Liver (tissue), 9 donors: ENCODE results near the gene ABCA6. TPM values are rescaled to one million over a fixed set of nuclear protein-coding genes. Genes with fewer than 3 reads are reported as not detected.

Experiments
- DNase-seq: peaks from one replicate; pipeline ENCODE4 v3.0.0-alpha.2; 2017; ENCODE audit warnings: low spot score
- H3K27ac ChIP-seq, 2 donors: one replicate each; pipeline ENCODE4 v1.7.0; 2013; ENCODE audit warnings: inconsistent platforms in 2 of 2, low read length in 2 of 2, control low read depth in 1 of 2, low read depth in 1 of 2, mild to moderate bottlenecking in 1 of 2
- H3K27me3 ChIP-seq, 4 donors: one replicate each; pipeline versions ENCODE4 v1.6.1 to v1.7.0; 2013; ENCODE audit warnings: low read length in 3 of 4, inconsistent platforms in 1 of 4, mild to moderate bottlenecking in 1 of 4, moderate library complexity in 1 of 4; ENCODE audit not compliant: control insufficient read depth in 4 of 4, insufficient read depth in 4 of 4
- H3K36me3 ChIP-seq, 4 donors: one replicate each; pipeline versions ENCODE4 v1.6.1 to v1.7.0; 2013; ENCODE audit warnings: low read length in 3 of 4, mild to moderate bottlenecking in 3 of 4, low read depth in 1 of 4, moderate library complexity in 1 of 4; ENCODE audit not compliant: control insufficient read depth in 4 of 4, insufficient read depth in 3 of 4
- H3K4me1 ChIP-seq, 4 donors: one replicate each; pipeline versions ENCODE4 v1.6.1 to v1.7.0; 2013; ENCODE audit warnings: low read length in 3 of 4, mild to moderate bottlenecking in 3 of 4, moderate library complexity in 1 of 4; ENCODE audit not compliant: control insufficient read depth in 4 of 4, insufficient read depth in 4 of 4
- H3K4me3 ChIP-seq, 3 donors: one replicate each; pipeline versions ENCODE4 v1.6.1 to v1.7.0; 2013; ENCODE audit warnings: low read length in 3 of 3, control low read depth in 1 of 3, low read depth in 1 of 3, mild to moderate bottlenecking in 1 of 3
- H3K9ac ChIP-seq, 2 donors: one replicate each; pipeline ENCODE4 v1.7.0; 2013; ENCODE audit warnings: low read length in 2 of 2, mild to moderate bottlenecking in 2 of 2, moderate library complexity in 2 of 2, control low read depth in 1 of 2, low read depth in 1 of 2
- H3K9me3 ChIP-seq, 4 donors: one replicate each; pipeline versions ENCODE4 v1.6.1 to v1.7.0; 2013; ENCODE audit warnings: low read length in 3 of 4; ENCODE audit not compliant: control insufficient read depth in 4 of 4
- ATF3 ChIP-seq: IDR thresholded peaks from 2 replicates; pipeline ENCODE4 v1.6.1; 2016; ENCODE audit warnings: antibody characterized with exemption
- CTCF ChIP-seq: fragments of 150-350 bp; IDR thresholded peaks from 2 replicates; pipeline ENCODE4 v1.5.1; 2017; ENCODE audit warnings: improper control_type of control experiment, low read depth, low read length; ENCODE audit not compliant: missing input control
- EGR1 ChIP-seq, 2 donors: IDR thresholded peaks; 2 replicates each; pipeline ENCODE4 v1.6.1; 2016 to 2018; ENCODE audit warnings: antibody characterized with exemption in 2 of 2, low read depth in 2 of 2
- FOXA2 ChIP-seq: IDR thresholded peaks from 2 replicates; pipeline ENCODE4 v1.6.1; 2016; ENCODE audit warnings: antibody characterized with exemption
- GABPA ChIP-seq, 2 donors: IDR thresholded peaks in 1 of 2; conservative IDR thresholded peaks in 1 of 2; 2 replicates each; pipeline ENCODE4 v1.6.1; 2016; ENCODE audit warnings: antibody characterized with exemption in 2 of 2, mild to moderate bottlenecking in 1 of 2, moderate library complexity in 1 of 2
- HNF4A ChIP-seq, 2 donors: conservative IDR thresholded peaks; 2 replicates each; pipeline ENCODE4 v1.6.1; 2016; ENCODE audit warnings: antibody characterized with exemption in 2 of 2, mild to moderate bottlenecking in 2 of 2
- JUND ChIP-seq, 2 donors: IDR thresholded peaks; 2 replicates each; pipeline ENCODE4 v1.6.1; 2016; ENCODE audit warnings: antibody characterized with exemption in 2 of 2
- MAX ChIP-seq: IDR thresholded peaks from 2 replicates; pipeline ENCODE4 v1.6.1; 2016; ENCODE audit warnings: antibody characterized with exemption
- NR2F2 ChIP-seq: IDR thresholded peaks from 2 replicates; pipeline ENCODE4 v1.6.1; 2016; ENCODE audit warnings: antibody characterized with exemption
- RAD21 ChIP-seq, 2 donors: IDR thresholded peaks; 2 replicates each; pipeline ENCODE4 v1.6.1; 2016; ENCODE audit warnings: antibody characterized with exemption in 2 of 2, mild to moderate bottlenecking in 2 of 2
- SP1 ChIP-seq: IDR thresholded peaks from 2 replicates; pipeline ENCODE4 v1.6.1; 2018; ENCODE audit warnings: antibody characterized with exemption, mild to moderate bottlenecking
- TAF1 ChIP-seq: conservative IDR thresholded peaks from 2 replicates; pipeline ENCODE4 v1.6.1; 2016; ENCODE audit warnings: antibody characterized with exemption, mild to moderate bottlenecking
- YY1 ChIP-seq: IDR thresholded peaks from 2 replicates; pipeline ENCODE4 v1.6.1; 2016; ENCODE audit warnings: antibody characterized with exemption, mild to moderate bottlenecking
- ZBTB33 ChIP-seq: IDR thresholded peaks from 2 replicates; pipeline ENCODE4 v1.6.1; 2016; ENCODE audit warnings: antibody characterized with exemption
- WGBS: extraction: QIAGEN DNeasy Blood & Tissue Kit; methylation state at CpG from one replicate; pipeline ENCODE4 v1.1.7; 2013; 5-methylcytosine and 5-hydroxymethylcytosine counted together
- polyA plus RNA-seq, 2 donors: library from polyadenylated mRNA; stranded (reverse) in 1 of 2; unstranded in 1 of 2; fragments of 200-250 nt in 1 of 2; fragments of >200 nt in 1 of 2; fragmentation: Nextera tagmentation in 1 of 2; extraction: Ambion mirVana in 1 of 2; gene quantifications; one replicate each; pipeline versions ENCODE4 v1.2.1 to v1.2.3, GENCODE V29; 2013 to 2015
- total RNA-seq, 2 donors: library from RNA; depleted of rRNA; stranded (reverse); fragments of >200 nt; gene quantifications; one replicate each; pipeline ENCODE4 v1.2.3, GENCODE V29; 2014
- donor health status: healthy.
- donor health status: healthy.
- donor health status: healthy.
- donor health status: healthy.
- donor health status: healthy.

ABCA6 gene
- total and polyA plus RNA-seq, 4 donors = 37.5 to 158 (median 47.5) TPM

GRCh38 chr17:69088643-69089200 lies 53.0 kb downstream of the ABCA6 start:
- no peak for DNase-seq
- H3K9ac ChIP-seq = no peak overlapping the region
- TF ChIP-seq TAF1 (no peak), YY1 (no peak)
- no peak overlapping the region for H3K27ac ChIP-seq
- 71% methylated on average over 4 of the region's 4 CpGs for WGBS
- H3K4me1 ChIP-seq = no peaks in the 10 kb centered on the region
- no peak overlapping the region for H3K4me3 ChIP-seq
- peaks cover 7 to 63% (median 46%) of the 10 kb centered on the region in 4 donors for H3K36me3 ChIP-seq
- no peaks in the 10 kb centered on the region for H3K9me3 ChIP-seq
- no peaks in the 10 kb centered on the region for H3K27me3 ChIP-seq

- 87% methylated on average over 1 of the region's 1 CpG for WGBS
- Histone ChIP-seq H3K4me1 (no peaks in the 10 kb centered on the region), H3K27me3 (no peaks in the 10 kb centered on the region), H3K36me3 (peaks cover 12 to 77% (median 58%) of the 10 kb centered on the region in 4 donors), H3K9me3 (peaks cover 0 to 6% (median 3%) of the 10 kb centered on the region in 4 donors), H3K9ac (no peak overlapping the region), H3K27ac (no peak overlapping the region), H3K4me3 (no peak overlapping the region)
- no peak for DNase-seq
- TF ChIP-seq ATF3 = no peak
- no peak for TF ChIP-seq GABPA (IDR thresholded peaks at IDR 0.05 in 1 of 2, conservative IDR thresholded peaks at IDR 0.05 in 1 of 2)
- no peak for TF ChIP-seq HNF4A (conservative IDR thresholded peaks at IDR 0.05)
- TF ChIP-seq FOXA2 = no peak
- TF ChIP-seq TAF1 = no peak
- TF ChIP-seq JUND (IDR thresholded peaks at IDR 0.05) = no peak
These were observed 55.1 kb downstream of the ABCA6 start for GRCh38 chr17:69086641-69087040.

- Histone ChIP-seq H3K27me3 (no peaks in the 10 kb centered on the region), H3K4me1 (no peaks in the 10 kb centered on the region), H3K36me3 (peaks cover 17 to 87% (median 72%) of the 10 kb centered on the region in 4 donors), H3K27ac (no peak overlapping the region), H3K4me3 (no peak overlapping the region), H3K9ac (no peak overlapping the region), H3K9me3 (peaks cover 0 to 6% (median 3%) of the 10 kb centered on the region in 4 donors)
- WGBS = 89% methylated on average over 13 of the region's 13 CpGs
- TF ChIP-seq CTCF (no peak), RAD21 (IDR thresholded peaks at IDR 0.05) (peak in 1 of 2 donors; percentile 35)
- no peak for DNase-seq
These were observed 56.8 kb downstream of the ABCA6 start for GRCh38 chr17:69084911-69085310.

GRCh38 chr17:69082696-69083095 lies 59.0 kb downstream of the ABCA6 start:
- Histone ChIP-seq H3K4me3 (peak overlapping the region in 1 of 3 donors; percentile 7), H3K27me3 (no peaks in the 10 kb centered on the region), H3K9me3 (peaks cover 0 to 6% (median 3%) of the 10 kb centered on the region in 4 donors), H3K9ac (no peak overlapping the region), H3K27ac (no peak overlapping the region), H3K36me3 (peaks cover 20 to 94% (median 80%) of the 10 kb centered on the region in 4 donors), H3K4me1 (no peaks in the 10 kb centered on the region)
- no peak for DNase-seq
- 96% methylated on average over 2 of the region's 2 CpGs for WGBS
- TF ChIP-seq EGR1 (IDR thresholded peaks at IDR 0.05; ENCODE audit: low read depth in 2 of 2) = no peak
- no peak for TF ChIP-seq GABPA (IDR thresholded peaks at IDR 0.05 in 1 of 2, conservative IDR thresholded peaks at IDR 0.05 in 1 of 2)
- TF ChIP-seq FOXA2 = no peak
- no peak for TF ChIP-seq MAX
- TF ChIP-seq SP1 = no peak
- TF ChIP-seq ZBTB33 = no peak
- TF ChIP-seq NR2F2 = no peak
- TF ChIP-seq RAD21 (IDR thresholded peaks at IDR 0.05) = no peak
- no peak for TF ChIP-seq ATF3
- no peak for TF ChIP-seq YY1
